Cardiac fibroblast (primary cell): Measurements from ENCODE around the gene SLC25A36.

ENCODE experiments used
- DNase-seq, 2 donors: peaks; one replicate each; pipeline versions ENCODE4 v3.0.0 to v3.0.0-alpha.2; 2010; ENCODE audit warnings: low read depth in 2 of 2
- H3K4me3 ChIP-seq, 2 donors: replicated peaks in 1 of 2; 1 replicate in 1 of 2; 2 replicates in 1 of 2; pipeline ENCODE4 v1.5.1; 2011; ENCODE audit warnings: low read depth in 2 of 2, low read length in 2 of 2, mild to moderate bottlenecking in 2 of 2, moderate library complexity in 1 of 2
- TF ChIP-seq, protein P1 (sequence below): IDR thresholded peaks from one replicate; pipeline ENCODE4 v1.5.1; 2011; ENCODE audit warnings: low read depth, mild to moderate bottlenecking, low read length, inconsistent platforms

SLC25A36 gene

DNA sequence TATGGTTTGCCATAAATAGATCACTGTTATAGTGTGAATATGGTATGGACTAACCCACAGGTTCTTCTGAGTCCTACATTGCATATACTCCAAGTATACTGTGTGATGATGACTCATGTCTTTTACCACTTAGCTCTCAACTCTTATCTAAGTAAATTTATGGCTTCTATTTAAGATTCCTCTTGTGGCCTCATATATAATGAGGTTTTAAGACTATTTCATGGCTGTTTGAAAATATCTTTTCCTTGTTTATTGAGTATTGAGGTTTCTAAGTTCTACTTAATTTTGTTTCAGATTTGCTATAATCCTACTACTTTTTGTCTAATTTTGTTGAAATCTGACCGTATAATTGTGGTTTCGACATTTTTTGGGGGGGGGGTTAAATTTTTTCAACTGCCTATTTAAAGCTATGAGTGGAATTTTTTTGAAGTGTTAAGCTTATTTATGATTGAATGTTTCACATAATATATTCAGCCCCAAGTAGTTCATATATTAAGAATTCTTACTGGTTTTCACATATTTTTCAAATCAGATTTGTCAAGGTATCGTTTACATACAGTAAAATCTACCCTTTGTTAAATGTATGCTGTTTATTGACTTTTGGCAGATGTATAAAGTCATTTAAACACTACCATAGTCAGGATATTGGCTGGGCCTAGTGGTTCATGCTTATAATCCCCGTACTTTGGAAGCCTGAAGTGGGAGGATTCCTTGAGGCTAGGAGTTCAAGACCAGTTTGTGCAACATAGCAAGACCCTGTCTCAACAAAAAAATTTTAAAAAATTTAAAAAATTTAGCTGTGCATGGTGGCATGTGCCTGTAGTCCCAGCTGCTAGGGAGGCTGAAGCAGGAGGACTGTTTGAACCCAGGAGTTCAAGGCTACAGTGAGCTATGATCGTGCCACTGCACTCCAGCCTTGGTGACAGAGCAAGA is 11.7 kb downstream of the SLC25A36 start:
- TF ChIP-seq, protein P1, sequence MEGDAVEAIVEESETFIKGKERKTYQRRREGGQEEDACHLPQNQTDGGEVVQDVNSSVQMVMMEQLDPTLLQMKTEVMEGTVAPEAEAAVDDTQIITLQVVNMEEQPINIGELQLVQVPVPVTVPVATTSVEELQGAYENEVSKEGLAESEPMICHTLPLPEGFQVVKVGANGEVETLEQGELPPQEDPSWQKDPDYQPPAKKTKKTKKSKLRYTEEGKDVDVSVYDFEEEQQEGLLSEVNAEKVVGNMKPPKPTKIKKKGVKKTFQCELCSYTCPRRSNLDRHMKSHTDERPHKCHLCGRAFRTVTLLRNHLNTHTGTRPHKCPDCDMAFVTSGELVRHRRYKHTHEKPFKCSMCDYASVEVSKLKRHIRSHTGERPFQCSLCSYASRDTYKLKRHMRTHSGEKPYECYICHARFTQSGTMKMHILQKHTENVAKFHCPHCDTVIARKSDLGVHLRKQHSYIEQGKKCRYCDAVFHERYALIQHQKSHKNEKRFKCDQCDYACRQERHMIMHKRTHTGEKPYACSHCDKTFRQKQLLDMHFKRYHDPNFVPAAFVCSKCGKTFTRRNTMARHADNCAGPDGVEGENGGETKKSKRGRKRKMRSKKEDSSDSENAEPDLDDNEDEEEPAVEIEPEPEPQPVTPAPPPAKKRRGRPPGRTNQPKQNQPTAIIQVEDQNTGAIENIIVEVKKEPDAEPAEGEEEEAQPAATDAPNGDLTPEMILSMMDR: no peak
- DNase-seq: peak; percentile 39 to 50
- no peak overlapping the region for H3K4me3 ChIP-seq

DNA sequence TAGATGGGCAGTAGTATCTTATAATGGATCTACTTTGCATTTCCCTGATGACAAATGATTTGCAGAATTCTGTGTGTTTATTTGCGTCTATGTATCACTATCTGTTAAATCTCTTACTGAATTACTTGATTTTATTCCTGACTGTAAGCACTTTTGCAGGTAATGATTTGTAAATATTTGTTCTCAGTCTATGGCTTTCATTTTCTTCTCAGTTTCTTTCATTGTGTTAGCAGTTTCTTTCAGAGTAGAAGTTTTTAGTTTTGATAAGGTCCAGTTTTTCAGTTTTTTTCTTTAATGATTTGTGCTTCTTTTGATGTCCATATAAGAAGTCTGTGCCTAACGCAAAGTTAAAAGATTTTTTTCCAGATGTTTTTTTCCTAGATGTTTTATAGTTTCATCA is 12.9 kb downstream of the SLC25A36 start:
- no peak overlapping the region for H3K4me3 ChIP-seq
- no peak for DNase-seq
- TF ChIP-seq, protein P1: no peak

DNA sequence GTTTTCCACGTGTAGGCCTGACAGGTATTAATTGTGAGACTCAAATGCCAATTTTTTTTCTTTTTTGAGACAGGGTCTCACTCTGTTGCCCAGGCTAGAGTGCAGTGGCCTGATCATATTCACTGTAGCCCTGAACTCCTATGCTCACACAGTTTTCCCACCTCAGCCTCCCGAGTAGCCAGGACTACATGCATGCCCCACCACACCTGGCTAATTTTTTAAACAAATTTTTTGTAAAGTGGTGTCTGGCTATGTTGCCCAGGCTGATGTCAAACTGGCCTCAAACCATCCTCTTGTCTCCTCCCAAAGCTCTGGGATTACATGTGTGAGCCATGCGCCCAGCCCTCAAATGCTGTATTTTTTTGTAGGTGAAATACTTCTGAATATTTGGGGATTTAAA is 14.0 kb downstream of the SLC25A36 start:
- TF ChIP-seq, protein P1: no peak
- no peak for DNase-seq
- H3K4me3 ChIP-seq: no peak overlapping the region

DNA sequence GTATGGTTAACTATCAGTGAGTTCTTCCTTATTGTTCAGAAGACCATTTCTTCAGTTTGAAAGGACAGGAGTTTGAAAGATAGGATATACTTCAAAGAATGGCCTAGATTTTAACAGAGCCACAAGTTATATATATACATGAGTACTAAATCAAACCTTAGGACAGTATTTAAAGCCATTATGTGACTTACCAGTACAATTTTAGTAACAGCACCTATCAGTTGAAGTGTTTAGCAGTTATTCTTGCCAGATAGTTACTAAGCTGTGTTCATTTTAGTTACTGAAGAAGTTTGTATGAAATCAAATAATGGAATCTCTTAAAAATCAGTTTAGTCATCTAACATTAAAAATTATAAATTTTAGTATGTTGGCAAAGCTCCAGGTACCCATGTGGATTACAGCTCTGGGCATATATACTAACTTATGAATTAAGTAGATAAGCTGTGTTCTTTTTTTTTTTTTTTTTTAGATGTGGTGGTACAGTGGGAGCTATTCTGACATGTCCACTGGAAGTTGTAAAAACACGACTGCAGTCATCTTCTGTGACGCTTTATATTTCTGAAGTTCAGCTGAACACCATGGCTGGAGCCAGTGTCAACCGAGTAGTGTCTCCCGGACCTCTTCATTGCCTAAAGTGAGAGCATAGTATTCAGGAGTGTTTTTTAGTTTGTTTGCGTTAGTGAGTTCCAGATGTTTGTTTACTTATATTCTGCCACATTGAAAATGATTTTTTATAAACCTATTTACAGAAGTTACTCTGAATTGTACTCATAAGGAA is 14.6 kb downstream of the SLC25A36 start:
- TF ChIP-seq, protein P1: no peak
- DNase-seq: no peak
- no peak overlapping the region for H3K4me3 ChIP-seq

DNA sequence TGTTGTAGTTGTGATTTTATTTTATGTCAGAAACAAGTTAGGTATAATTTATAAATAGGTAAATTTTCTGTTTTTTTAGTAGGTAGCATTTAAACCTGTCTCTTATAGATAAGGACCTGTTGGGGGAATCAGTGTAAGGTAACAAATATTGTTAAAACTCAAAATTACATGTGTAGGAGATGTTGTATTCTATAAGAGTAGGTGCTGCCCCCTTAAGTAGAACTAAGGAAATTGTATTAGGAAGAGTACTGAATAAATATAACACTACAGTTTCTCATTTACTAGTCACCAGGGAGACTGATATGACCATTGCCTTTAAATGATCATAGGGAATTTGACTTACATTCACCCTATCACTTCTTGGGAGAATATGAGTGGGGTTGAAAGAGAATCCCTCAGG is 31.2 kb downstream of the SLC25A36 start:
- peak; percentile 42 to 43 for DNase-seq
- TF ChIP-seq, protein P1: peak; percentile 34
- H3K4me3 ChIP-seq: no peak overlapping the region

DNA sequence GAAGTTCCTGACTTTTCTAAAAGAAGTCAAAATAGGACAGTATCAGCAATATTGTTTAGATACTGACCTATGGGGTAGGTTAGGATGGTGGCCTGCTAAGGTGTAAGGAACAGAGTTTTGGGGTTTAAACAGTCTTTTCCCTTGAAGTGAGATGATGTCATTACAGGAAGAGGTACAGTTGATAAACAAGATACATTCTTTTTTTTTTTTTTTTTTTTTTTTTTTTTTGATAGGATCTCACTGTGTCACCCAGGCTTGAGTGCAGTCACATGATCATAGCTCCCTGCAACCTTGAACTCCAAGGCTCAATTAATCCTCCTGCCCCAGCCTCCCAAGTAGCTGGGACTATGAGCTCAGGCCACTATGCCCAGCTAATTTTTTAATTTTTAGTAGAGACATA is 33.3 kb downstream of the SLC25A36 start:
- TF ChIP-seq, protein P1: no peak
- H3K4me3 ChIP-seq: no peak overlapping the region
- no peak for DNase-seq
